ENCODE measurements around the gene NFIA.

The NFIA gene

DNA sequence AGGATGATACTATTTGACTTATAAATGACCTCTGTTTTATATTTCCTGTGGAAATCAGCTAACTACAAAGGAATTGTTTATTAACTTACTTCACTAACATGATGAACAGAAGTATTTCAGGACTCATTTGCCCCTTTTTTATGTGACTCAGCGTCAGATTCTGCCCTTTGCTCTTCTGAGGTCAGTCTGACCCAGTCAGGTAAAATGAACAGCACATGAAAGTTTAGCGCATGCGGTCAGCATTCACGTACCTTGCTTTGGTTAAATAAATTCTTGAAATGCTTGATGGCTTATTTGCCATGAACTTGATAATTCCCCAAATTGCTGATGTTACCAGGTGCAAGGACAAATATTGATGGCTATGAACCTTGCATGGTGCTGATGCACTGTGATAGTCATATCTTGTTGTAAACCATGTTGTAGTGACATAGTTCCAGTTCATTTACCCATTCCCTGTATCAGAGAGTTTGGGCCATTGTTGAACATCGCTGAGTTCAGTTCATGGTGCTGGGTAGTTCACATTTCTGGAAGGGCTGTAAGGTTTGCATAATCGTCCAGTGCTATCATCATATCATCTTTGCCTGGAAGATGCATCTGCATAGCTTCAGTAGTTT lies 133.4 kb downstream of the NFIA start:
- DNase-seq (ENCODE audit: low spot score): no peak

DNA sequence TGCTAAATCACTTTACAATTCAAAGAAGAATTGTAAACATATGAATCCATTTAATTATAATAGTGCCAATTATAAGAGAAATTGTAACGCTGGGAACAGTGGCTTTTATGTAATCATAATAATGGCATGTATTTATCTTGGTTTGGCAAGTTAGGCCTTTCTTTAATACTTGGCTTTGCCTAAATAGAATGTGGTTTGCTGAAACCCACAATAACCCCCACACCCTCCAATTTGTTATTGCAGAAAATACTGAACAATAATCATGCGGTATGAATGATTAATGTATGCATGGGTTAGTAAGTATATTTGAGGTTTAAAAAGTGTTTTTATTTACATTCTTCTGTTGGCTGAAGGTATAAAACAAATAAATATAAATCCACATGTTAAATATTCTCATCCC lies 138.2 kb downstream of the NFIA start:
- DNase-seq (ENCODE audit: low spot score): no peak

GRCh38 chr1:61221642-61222041 lies 139.3 kb downstream of the NFIA start:
- DNase-seq (ENCODE audit: low spot score): no peak

DNA sequence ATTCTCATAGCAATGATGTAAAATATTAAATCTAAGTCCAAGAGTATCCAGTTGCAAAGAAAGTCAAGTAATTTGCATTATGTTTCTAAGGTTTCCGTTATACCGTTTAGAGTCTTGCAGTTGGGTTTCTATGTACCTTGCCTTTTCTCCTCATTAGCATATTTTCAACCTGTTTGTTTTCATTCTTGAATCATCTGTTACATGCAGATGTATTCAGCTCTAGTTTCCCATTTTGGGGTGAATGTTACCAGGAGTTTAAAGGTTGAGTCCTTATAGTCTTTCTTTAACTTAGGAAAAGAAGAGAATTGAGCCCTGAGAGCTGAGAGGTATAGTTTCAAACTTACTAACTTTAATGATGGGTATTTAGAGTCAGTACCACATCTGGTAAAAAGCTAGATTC lies 139.9 kb downstream of the NFIA start:
- DNase-seq (ENCODE audit: low spot score): no peak

GRCh38 chr1:61223140-61223539 lies 140.8 kb downstream of the NFIA start:
- no peak for DNase-seq (ENCODE audit: low spot score)

DNA sequence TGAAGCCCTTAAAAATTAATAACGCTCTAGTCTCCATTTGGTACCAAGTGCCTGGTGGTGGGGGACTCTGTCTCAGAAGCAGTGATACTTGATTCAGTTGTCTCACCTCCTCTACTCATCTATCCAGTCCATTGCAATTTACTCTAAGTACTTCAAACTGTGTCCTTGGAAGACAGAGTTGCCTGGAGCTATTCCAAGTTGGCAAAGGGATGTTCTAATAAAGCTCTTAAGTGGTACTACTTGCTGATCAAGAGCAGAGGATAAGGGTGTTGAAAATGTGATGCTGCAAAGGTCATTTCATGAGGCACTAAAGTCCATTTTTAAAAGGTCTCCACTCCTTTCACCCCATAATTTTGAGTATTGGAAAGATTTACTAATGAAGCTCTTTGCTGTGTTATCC lies 142.2 kb downstream of the NFIA start:
- no peak for DNase-seq (ENCODE audit: low spot score)

GRCh38 chr1:61225478-61225877 lies 143.1 kb downstream of the NFIA start:
- DNase-seq (ENCODE audit: low spot score): no peak

DNA sequence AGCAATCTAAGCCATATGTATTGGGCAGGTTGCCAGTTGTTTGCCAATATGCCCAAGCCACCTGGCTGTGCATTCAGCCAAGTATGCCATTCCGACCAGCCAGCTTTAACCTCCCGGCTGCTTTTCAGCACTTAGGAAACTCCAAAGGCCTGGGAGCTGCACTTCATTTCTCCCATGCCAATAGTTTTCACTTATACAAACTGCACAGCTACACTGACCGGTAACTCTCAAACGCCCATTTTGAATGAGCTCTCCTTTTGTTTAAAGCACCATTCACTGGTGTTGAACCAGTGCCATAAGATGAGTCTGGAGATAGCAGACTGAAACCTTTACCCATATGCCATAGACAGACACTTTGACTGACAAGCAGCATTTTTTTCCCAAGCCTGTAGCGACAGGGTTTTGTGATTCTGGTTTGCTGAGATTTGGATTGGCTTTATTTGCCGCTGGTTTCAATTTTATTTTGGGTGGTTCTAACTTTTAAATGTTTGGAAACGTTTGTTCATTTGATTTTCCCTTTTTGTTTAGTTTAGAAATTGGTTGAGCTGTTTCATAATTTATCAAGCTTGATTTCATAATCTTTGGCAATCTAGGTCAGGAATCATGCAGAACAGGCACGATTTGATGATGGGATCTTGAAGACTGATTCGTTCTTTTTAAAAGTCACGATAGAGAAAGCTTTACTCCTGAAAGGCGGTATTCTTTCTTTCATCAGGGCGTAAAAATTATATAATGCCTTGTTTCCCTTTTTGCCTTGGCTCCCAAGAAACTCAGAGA lies 144.6 kb downstream of the NFIA start:
- DNase-seq (ENCODE audit: low spot score): no peak

GRCh38 chr1:61227857-61228550 lies 145.6 kb downstream of the NFIA start:
- DNase-seq (ENCODE audit: low spot score): no peak

GRCh38 chr1:61230523-61230922 lies 148.2 kb downstream of the NFIA start:
- DNase-seq (ENCODE audit: low spot score): no peak

DNA sequence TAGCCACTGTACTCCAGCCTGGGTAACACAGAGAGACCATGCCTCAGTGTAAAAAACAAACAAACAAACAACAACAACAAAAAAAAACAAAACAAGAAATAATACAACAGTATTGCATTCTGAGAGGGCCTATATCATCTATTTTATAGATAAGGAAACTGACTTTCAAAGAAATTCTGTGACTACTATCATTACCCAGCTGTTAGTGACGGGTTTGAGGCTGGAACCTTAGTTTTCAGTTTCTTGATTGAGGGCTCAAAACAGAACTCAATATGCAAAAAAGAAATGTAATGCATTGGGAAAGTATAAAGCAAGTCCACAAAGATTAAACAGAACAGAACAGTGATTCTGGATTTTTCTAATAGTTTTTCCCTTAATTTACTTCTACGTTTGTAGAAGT lies 149.4 kb downstream of the NFIA start:
- DNase-seq (ENCODE audit: low spot score): no peak

DNA sequence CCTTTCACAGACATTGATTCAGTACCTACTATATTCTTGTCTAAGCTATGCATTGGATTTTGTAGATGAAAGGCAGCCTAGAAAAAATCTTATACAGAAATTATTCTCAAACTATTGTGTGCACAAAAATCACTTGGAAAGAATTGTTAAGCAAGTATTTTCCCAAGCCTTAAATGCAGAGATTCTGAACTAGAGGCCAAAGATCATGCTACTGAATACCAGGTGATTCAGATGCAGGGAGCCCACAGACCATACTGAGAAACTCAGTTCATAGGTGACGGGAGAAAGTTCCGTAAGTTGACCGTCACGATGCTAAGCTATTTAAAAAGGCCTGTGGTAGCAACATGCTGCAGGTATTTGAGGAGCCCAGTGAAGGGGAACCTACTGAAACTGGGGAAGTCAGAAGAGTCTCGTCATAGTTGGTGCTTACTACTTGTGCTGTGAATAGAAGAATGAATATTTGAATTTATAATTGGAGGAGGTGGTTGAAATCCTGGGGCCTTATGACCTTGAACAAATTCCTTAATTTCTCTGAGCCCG lies 150.8 kb downstream of the NFIA start:
- DNase-seq (ENCODE audit: low spot score): no peak

GRCh38 chr1:61234587-61234919 lies 152.2 kb downstream of the NFIA start:
- DNase-seq (ENCODE audit: low spot score): no peak

- DNase-seq (ENCODE audit: low spot score): no peak
Observed at GRCh38 chr1:61237147-61237546, 154.8 kb downstream of the NFIA start.

- DNase-seq (ENCODE audit: low spot score): no peak
Observed at GRCh38 chr1:61237659-61238358, 155.4 kb downstream of the NFIA start.

DNA sequence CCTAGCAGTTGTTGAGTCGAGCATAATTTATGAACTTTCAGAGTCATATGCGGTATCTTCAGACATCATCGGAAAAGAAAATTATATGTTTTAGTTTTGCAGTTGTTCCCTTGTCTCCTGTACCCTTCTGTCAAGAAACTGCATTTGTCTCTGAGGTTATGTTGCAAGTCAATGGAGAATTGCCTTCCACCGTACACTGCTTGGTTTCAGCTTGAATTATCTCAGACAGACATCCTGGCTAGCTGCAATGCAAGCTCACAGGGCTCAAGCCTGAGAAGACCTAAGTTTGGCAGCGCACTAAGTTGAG lies 156.0 kb downstream of the NFIA start:
- no peak for DNase-seq (ENCODE audit: low spot score)

GRCh38 chr1:61240878-61241277 lies 158.5 kb downstream of the NFIA start:
- DNase-seq (ENCODE audit: low spot score): no peak

DNA sequence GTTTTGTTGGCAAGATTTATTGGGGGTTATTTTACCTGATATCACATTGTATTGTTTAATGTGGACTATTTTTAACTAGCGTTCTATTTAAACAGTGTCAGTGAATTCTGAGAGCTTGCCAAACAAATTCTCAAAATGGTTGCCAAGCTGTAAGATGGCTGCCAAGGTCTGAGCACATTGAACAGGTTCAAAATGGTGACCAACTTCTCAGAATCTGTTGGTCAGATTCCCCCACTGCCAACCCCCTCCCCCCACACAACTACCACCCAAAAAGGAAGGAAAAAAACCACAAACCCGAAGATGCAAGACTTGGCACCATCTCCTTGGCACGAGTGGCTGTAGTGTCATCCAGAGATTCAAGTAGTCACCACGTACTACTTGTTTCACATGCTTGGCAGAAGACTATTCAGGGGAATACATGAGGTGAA lies 159.1 kb downstream of the NFIA start:
- DNase-seq (ENCODE audit: low spot score): no peak

GRCh38 chr1:61241973-61242381 lies 159.6 kb downstream of the NFIA start:
- DNase-seq (ENCODE audit: low spot score): no peak

DNA sequence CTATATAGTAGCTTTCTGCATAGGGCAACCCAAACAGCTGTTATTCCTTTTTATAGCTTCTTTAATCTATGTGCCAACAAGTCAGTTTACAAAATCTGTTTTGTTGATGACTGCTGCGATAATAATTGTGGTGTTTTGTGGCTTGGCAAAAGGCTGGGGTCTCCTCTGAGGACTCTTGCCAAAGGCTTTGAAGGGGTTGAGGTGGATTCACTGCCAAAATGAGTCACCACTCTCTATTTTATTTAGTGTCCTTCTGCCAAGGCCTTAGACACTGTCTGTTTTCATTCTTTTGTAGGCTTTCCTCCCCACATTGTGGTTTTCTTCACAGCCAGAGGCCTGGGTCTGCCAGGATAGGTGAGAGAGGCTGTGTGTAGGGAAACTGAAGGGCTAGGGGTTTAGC lies 161.8 kb downstream of the NFIA start:
- no peak for DNase-seq (ENCODE audit: low spot score)

GRCh38 chr1:61245696-61246400 lies 163.5 kb downstream of the NFIA start:
- DNase-seq (ENCODE audit: low spot score): no peak
